Adrenal gland (tissue), 12 donors: ENCODE measurements around the gene FADS2. TPM values are rescaled to one million over a fixed set of nuclear protein-coding genes. Genes with fewer than 3 reads are reported as not detected.

Source experiments
- DNase-seq, 7 donors: peaks; one replicate each; pipeline ENCODE4 v3.0.0-alpha.2; 2019 to 2020
- H3K27ac ChIP-seq, 5 donors: fragments of 200-600 bp; sonication (generic) in 4 of 5; 1 replicate in 3 of 5; 2 replicates in 2 of 5; pipeline versions ENCODE4 v1.5.1 to v1.8.0; 2016 to 2020; ENCODE audit warnings: mild to moderate bottlenecking in 1 of 5
- H3K27me3 ChIP-seq: fragments of 200-600 bp; 2 replicates; pipeline ENCODE4 v1.8.0; 2021
- H3K36me3 ChIP-seq, 2 donors: fragments of 200-600 bp; replicated peaks in 1 of 2; 1 replicate in 1 of 2; 2 replicates in 1 of 2; pipeline versions ENCODE4 v1.5.1 to v1.8.0; 2018 to 2022
- H3K4me1 ChIP-seq, 2 donors: fragments of 200-600 bp; replicated peaks in 1 of 2; 1 replicate in 1 of 2; 2 replicates in 1 of 2; pipeline versions ENCODE4 v1.5.1 to v1.8.0; 2018 to 2021
- H3K4me3 ChIP-seq, 4 donors: fragments of 200-600 bp; sonication (generic) in 3 of 4; one replicate each; pipeline ENCODE4 v1.5.1; 2016 to 2018
- H3K9me3 ChIP-seq, 3 donors: fragments of 200-600 bp; sonication (generic) in 1 of 3; replicated peaks in 1 of 3; 1 replicate in 2 of 3; 2 replicates in 1 of 3; pipeline versions ENCODE4 v1.5.1 to v1.8.0; 2016 to 2021
- POLR2A ChIP-seq, 2 donors: fragments of 450-650 bp; IDR thresholded peaks; one replicate each; pipeline ENCODE4 v1.6.1; 2017; ENCODE audit warnings: antibody characterized with exemption in 2 of 2, mild to moderate bottlenecking in 2 of 2, moderate library complexity in 1 of 2
- WGBS, 4 donors: extraction: QIAGEN DNeasy Blood & Tissue Kit in 2 of 4; methylation state at CpG; one replicate each; pipeline versions ENCODE4 v1.1.5 to v1.1.7; 2013 to 2017; 5-methylcytosine and 5-hydroxymethylcytosine counted together
- intact Hi-C, 2 donors: fragments of 100-400 bp; cut with DNase I; formaldehyde crosslinking; loops; one replicate each; pipeline versions ENCODE4 v1.14.1 to v1.15.0; 2022 to 2023
- polyA plus RNA-seq, 3 donors: library from polyadenylated mRNA; stranded (reverse); fragments of 200-250 nt in 2 of 3; fragments of 350-450 nt in 1 of 3; fragmentation: Illumina TruSeq in 1 of 3; extraction: RNeasy Lipid Tissue Mini Kit (QIAGEN cat#74804) in 1 of 3; gene quantifications; one replicate each; pipeline ENCODE4 v1.2.3, GENCODE V29; 2013 to 2014
- total RNA-seq, 9 donors: library from RNA; depleted of rRNA in 4 of 9; stranded (reverse); fragments of >200 nt in 4 of 9; fragments of 120-200 nt in 1 of 9; fragmentation: NEBNext Ultra II Directional in 1 of 9; extraction: Animal tissue kit (Norgen Biotek cat#: 25700) in 1 of 9; gene quantifications; one replicate each; pipeline versions ENCODE4 v1.1.0 to v1.2.4, GENCODE V29; 2013 to 2023
- TF ChIP-seq, protein P1 (sequence below), 6 experiments: fragments of 450-650 bp in 4 of 6; fragments of 200-600 bp in 2 of 6; sonication (generic) in 1 of 6; IDR thresholded peaks; 1 replicate in 5 of 6; 2 replicates in 1 of 6; pipeline versions ENCODE4 v1.5.1 to v1.8.0; 2016 to 2021; ENCODE audit warnings: antibody characterized with exemption in 6 of 6, mild to moderate bottlenecking in 2 of 6, moderate library complexity in 1 of 6
- donor health status: healthy with polysubstance abuse.
- donor health status: Bipolar disorder and iron deficiency.
- donor health status: DM: yes; HTN: yes; CAD: no.
- donor health status: DM: no; HTN: no; CAD: no.
- donor health status: DM: no; HTN: no; CAD: no.
- donor health status: DM: yes; HTN: yes; CAD: no.

FADS2 gene
- total and polyA plus RNA-seq, 12 donors, result 134 to 1,327 (median 488) TPM

DNA sequence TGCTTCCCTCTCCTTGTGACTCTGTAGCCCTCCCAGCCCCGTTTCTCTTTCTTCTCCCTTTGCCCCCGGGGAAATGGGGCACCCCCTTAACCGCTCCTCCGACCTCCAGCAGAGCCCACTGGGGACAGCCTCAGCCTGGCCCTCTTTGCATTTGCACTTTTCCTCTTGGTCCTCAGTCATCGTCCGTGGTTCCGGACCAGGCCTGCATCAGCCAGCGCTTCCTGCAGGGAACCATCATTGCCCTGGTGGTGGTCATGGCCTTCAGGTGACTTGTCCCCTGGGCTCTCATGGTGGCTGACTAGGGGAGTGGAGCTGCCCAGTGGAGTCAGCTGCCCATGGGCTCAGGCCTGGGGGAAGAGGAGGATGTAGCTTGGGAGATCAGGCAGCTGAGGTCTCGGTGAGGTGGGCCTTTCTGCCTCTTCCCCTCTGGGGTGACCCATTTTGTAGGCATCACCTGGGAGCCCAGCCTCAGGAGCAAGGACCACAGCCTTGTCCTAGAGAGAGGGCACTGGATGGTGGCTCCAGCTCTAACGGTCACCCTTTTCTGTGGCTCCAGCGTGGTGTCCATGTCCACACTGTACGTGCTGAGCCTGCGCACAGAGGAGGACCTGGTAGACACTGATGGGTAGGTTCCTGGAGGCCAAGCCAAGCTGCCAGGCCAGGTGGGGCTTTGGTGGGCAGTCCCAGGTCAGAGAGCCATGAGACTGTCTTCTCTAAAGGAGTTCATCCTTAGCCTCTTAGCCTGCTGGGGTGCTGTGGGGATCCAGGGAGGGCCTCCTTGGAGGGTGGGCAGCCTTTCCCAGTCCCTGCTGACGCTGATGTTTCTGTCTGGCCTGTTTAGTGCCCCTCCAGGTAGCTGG lies 48.2 kb upstream of the FADS2 start:
- Histone ChIP-seq H3K27ac (no peak overlapping the region), H3K4me1 (peaks cover 0 to 11% of the 10 kb centered on the region in 2 donors), H3K27me3 (no peaks in the 10 kb centered on the region), H3K36me3 (peaks cover 0 to 6% of the 10 kb centered on the region in 2 donors), H3K4me3 (no peak overlapping the region), H3K9me3 (no peaks in the 10 kb centered on the region)
- WGBS, 4 donors, result 86 to 99% (median 94%) methylated on average over 10 to 14 of the region's 14 CpGs
- intact Hi-C loops, result loop anchor here in 1 of 2 donors (10.0 kb wide), 2 partner anchors 175 to 335 kb away; partner anchors contain the start of gene BEST1
- no peak for DNase-seq
- no peak for TF ChIP-seq POLR2A (IDR thresholded peaks at IDR 0.05)
- TF ChIP-seq, protein P1, sequence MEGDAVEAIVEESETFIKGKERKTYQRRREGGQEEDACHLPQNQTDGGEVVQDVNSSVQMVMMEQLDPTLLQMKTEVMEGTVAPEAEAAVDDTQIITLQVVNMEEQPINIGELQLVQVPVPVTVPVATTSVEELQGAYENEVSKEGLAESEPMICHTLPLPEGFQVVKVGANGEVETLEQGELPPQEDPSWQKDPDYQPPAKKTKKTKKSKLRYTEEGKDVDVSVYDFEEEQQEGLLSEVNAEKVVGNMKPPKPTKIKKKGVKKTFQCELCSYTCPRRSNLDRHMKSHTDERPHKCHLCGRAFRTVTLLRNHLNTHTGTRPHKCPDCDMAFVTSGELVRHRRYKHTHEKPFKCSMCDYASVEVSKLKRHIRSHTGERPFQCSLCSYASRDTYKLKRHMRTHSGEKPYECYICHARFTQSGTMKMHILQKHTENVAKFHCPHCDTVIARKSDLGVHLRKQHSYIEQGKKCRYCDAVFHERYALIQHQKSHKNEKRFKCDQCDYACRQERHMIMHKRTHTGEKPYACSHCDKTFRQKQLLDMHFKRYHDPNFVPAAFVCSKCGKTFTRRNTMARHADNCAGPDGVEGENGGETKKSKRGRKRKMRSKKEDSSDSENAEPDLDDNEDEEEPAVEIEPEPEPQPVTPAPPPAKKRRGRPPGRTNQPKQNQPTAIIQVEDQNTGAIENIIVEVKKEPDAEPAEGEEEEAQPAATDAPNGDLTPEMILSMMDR (IDR thresholded peaks at IDR 0.05), result no peak

DNA sequence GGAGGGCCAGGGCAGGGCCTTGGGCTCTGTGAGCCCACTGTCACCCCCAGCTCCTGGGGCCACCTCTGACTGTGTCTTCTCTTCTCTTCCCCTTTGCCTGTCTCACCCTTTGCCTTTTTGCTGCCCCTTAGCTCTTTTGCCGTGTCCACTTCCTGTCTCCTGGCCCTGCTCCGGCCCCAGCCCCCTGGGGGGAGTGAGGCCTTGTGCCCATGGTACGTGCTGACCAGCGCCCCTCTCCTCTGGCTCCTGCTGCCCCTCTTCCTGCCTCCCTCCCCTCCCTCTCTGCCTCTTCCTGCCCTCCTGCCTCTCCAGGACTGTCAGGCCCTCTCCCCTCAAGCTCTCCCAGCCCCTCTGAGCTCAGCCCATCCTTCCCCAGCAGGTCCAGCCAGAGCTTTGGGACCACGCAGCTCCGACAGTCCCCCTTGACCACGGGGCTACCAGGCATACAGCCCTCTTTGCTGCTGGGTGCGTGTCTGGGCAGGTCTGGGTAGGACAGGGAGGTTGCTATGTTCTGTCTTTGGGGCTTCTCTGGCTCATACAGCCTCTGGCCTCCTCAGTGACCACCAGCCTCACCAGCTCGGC lies 47.4 kb upstream of the FADS2 start:
- Histone ChIP-seq H3K4me1 (peaks cover 0 to 11% of the 10 kb centered on the region in 2 donors), H3K4me3 (no peak overlapping the region), H3K27ac (no peak overlapping the region), H3K36me3 (peaks cover 0 to 7% of the 10 kb centered on the region in 2 donors), H3K27me3 (no peaks in the 10 kb centered on the region), H3K9me3 (no peaks in the 10 kb centered on the region)
- no peak for TF ChIP-seq POLR2A (IDR thresholded peaks at IDR 0.05)
- TF ChIP-seq, protein P1 (IDR thresholded peaks at IDR 0.05), result no peak
- intact Hi-C loops, result loop anchor here in 1 of 2 donors (10.0 kb wide), 2 partner anchors 174 to 334 kb away; partner anchors contain the start of gene BEST1
- WGBS, 4 donors, result 80 to 96% (median 82%) methylated on average over 4 to 9 of the region's 9 CpGs
- DNase-seq, result no peak

DNA sequence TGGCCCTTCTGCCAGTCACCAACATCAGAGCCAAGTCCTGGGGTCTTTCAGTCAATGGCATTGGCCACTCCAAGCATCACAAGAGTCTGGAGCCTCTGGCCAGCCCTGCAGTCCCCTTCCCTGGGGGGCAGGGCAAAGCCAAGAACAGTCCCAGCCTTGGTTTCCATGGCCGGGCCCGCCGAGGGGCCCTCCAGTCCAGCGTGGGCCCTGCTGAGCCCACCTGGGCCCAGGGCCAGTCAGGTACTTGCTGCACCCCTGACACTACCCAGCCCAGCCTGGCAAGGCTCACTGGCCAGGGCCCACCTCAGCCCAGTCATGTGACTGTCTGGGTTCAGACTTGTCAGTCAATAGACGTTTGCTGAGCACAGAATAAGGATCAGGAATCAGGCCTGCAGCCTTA lies 46.5 kb upstream of the FADS2 start:
- TF ChIP-seq, protein P1 (IDR thresholded peaks at IDR 0.05), result no peak
- no peak for TF ChIP-seq POLR2A (IDR thresholded peaks at IDR 0.05)
- DNase-seq, result no peak
- Histone ChIP-seq H3K36me3 (peaks cover 0 to 16% of the 10 kb centered on the region in 2 donors), H3K27ac (no peak overlapping the region), H3K9me3 (no peaks in the 10 kb centered on the region), H3K27me3 (no peaks in the 10 kb centered on the region), H3K4me1 (peaks cover 0 to 11% of the 10 kb centered on the region in 2 donors), H3K4me3 (no peak overlapping the region)
- intact Hi-C loops, result loop anchor here in 1 of 2 donors (10.0 kb wide), 2 partner anchors 173 to 333 kb away; partner anchors contain the start of gene BEST1
- WGBS, 4 donors, result 69 to 92% (median 91%) methylated on average over 2 to 5 of the region's 5 CpGs; no CpG with 5 or more reads in 1 of the 4 donors

DNA sequence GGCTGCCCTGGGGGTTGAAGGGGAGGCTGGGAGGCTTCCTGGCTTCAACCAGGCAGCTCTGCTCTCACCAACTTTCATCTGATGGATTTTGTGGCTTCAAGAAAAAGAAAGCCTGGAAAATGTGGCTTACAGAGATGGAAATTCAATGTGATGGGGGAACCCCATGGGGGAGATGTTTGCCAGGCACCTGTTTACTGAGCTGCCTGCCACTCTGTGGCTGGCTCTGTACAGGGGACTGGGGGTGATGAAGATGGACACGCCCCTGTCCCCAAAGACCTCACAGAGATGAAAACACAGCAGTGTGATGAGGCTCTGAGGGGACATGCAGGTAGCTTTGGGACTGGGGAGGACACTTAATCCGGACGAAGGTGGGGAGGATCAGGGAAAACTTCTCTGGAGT lies 45.8 kb upstream of the FADS2 start:
- H3K27me3 ChIP-seq, result no peaks in the 10 kb centered on the region
- WGBS, 4 donors, result 86 to 95% (median 90%) methylated on average over 3 of the region's 3 CpGs
- TF ChIP-seq POLR2A (IDR thresholded peaks at IDR 0.05), result no peak
- TF ChIP-seq, protein P1 (IDR thresholded peaks at IDR 0.05), result no peak
- intact Hi-C loops, result loop anchor here in 1 of 2 donors (10.0 kb wide), 2 partner anchors 173 to 333 kb away; partner anchors contain the start of gene BEST1
- no peak overlapping the region for H3K27ac ChIP-seq
- no peak for DNase-seq
- H3K9me3 ChIP-seq, result no peaks in the 10 kb centered on the region
- peaks cover 0 to 6% of the 10 kb centered on the region in 2 donors for H3K4me1 ChIP-seq
- H3K4me3 ChIP-seq, result no peak overlapping the region
- H3K36me3 ChIP-seq, result peaks cover 0 to 23% of the 10 kb centered on the region in 2 donors
